HEK293T (cell line): ENCODE results near the gene MARK2.

Experiments
- ARNT ChIP-seq: fragments of 450-650 bp; IDR thresholded peaks from 2 replicates; pipeline ENCODE4 v1.6.1; 2017; ENCODE audit warnings: mild to moderate bottlenecking
- ELF4 ChIP-seq: fragments of 450-650 bp; IDR thresholded peaks from 2 replicates; pipeline ENCODE4 v1.6.1; 2017; ENCODE audit warnings: antibody characterized with exemption
- FOXK2 ChIP-seq: fragments of 450-650 bp; IDR thresholded peaks from 2 replicates; pipeline ENCODE4 v1.6.1; 2016; ENCODE audit warnings: mild to moderate bottlenecking
- FOXM1 ChIP-seq: fragments of 450-650 bp; IDR thresholded peaks from 2 replicates; pipeline ENCODE4 v1.6.1; 2017; ENCODE audit warnings: mild to moderate bottlenecking, borderline replicate concordance
- NFRKB ChIP-seq: fragments of 450-650 bp; IDR thresholded peaks from 2 replicates; pipeline ENCODE4 v1.6.1; 2016; ENCODE audit warnings: mild to moderate bottlenecking, moderate library complexity
- PKNOX1 ChIP-seq: fragments of 450-650 bp; IDR thresholded peaks from 2 replicates; pipeline ENCODE4 v1.6.1; 2016
- SP1 ChIP-seq: fragments of 450-650 bp; IDR thresholded peaks from 2 replicates; pipeline ENCODE4 v1.6.1; 2017
- SUZ12 ChIP-seq: fragments of 450-650 bp; IDR thresholded peaks from 2 replicates; pipeline ENCODE4 v1.6.1; 2016; ENCODE audit warnings: mild to moderate bottlenecking
- TARDBP ChIP-seq: fragments of 450-650 bp; IDR thresholded peaks from 2 replicates; pipeline ENCODE4 v1.6.1; 2016

- no peak for TF ChIP-seq FOXK2
- TF ChIP-seq TARDBP, result no peak
- TF ChIP-seq SUZ12, result no peak
- no peak for TF ChIP-seq PKNOX1
- TF ChIP-seq FOXM1, result no peak
- no peak for TF ChIP-seq SP1
- TF ChIP-seq NFRKB, result no peak
- no peak for TF ChIP-seq ELF4
- TF ChIP-seq ARNT, result no peak
Observed at GRCh38 chr11:63942803-63943202, 103.9 kb downstream of the MARK2 start.
